GM10266 (cell line): ENCODE results near the gene GRIK1.

Experiments
- DNase-seq: peaks from one replicate; pipeline ENCODE4 v3.0.0; 2012; ENCODE audit errors: extremely low spot score
- TF ChIP-seq, protein P1 (sequence below): IDR thresholded peaks from 2 replicates; pipeline ENCODE4 v1.5.1; 2012; ENCODE audit warnings: mild to moderate bottlenecking, low read depth; ENCODE audit not compliant: control insufficient read depth, insufficient read depth; ENCODE audit errors: missing control alignments

Gene GRIK1

DNA sequence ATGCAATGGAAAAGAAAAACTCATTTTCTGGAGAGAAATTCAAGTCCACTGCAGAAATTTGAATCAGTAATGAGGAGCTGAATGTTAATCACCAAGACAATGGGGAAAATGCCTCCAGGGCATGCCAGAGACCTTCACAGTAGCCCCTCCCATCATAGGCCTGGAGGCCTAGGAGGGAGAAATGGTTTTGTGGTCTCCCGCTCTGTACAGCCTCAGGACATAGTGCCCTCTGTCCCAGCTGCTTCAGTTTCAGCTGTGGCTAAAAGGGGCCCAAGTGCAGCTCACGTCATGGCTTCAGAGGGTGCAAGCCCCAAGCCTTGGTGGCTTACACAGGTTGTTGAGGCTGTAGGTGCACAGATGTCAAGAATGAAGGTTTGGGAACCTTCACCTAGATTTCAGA is 223.0 kb downstream of the GRIK1 start:
- TF ChIP-seq, protein P1, sequence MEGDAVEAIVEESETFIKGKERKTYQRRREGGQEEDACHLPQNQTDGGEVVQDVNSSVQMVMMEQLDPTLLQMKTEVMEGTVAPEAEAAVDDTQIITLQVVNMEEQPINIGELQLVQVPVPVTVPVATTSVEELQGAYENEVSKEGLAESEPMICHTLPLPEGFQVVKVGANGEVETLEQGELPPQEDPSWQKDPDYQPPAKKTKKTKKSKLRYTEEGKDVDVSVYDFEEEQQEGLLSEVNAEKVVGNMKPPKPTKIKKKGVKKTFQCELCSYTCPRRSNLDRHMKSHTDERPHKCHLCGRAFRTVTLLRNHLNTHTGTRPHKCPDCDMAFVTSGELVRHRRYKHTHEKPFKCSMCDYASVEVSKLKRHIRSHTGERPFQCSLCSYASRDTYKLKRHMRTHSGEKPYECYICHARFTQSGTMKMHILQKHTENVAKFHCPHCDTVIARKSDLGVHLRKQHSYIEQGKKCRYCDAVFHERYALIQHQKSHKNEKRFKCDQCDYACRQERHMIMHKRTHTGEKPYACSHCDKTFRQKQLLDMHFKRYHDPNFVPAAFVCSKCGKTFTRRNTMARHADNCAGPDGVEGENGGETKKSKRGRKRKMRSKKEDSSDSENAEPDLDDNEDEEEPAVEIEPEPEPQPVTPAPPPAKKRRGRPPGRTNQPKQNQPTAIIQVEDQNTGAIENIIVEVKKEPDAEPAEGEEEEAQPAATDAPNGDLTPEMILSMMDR, result no peak
- no peak for DNase-seq

DNA sequence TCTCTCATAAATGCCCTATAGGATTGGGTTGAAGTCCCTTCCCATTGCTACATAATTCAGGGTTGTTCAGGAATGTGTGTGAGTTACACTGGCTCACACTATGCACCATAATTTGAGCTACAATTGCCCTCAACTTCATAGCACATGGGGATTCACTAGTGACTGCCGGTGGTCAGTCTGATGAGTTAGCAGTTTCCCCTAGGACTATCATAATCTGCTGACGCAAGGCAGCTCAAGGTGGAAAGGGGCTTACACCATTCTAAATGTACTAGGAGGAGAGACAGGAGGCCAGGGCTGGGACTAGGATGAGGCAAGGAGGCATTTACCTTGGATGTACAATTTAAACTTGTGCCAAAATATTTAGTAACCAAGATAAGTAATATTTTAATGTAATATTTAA is 224.7 kb downstream of the GRIK1 start:
- no peak for DNase-seq
- TF ChIP-seq, protein P1, result no peak

DNA sequence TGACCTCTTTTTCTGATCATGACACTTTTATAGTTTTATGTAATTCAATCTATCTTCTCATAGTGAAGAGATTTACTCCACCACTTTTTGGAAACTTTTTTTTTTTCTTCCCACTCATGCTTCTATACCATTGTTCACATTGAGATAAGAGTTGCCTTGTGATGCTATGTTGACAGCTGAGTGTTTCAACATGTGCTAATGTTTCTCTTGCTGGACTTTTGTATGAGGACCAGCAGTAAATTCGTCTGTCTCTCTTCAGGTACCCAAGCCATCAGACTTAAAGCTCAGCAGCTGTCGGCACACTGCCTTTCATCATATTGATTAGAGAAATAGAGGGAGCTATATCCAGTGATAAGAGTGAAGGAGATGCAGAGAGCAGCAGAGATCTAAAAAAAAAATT is 227.0 kb downstream of the GRIK1 start:
- TF ChIP-seq, protein P1, result no peak
- no peak for DNase-seq

DNA sequence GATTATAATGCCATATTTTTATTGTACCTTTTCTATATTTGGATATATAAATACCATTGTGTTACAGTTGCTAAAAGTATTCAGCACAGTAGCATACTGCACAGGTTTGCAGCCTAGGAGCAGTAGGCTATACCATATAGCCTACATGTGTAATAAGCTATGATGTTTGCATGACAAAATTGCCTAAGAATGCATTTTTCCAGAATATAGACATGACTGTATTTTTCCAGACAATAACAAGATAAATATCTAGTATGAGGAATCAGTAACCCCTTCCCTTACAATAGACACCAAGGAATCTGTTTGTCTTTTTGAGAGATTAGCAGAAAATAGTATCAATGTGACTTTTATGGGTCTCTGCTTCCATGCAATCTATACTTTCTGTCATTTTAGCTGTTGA is 228.6 kb downstream of the GRIK1 start:
- TF ChIP-seq, protein P1, result no peak
- DNase-seq, result no peak

DNA sequence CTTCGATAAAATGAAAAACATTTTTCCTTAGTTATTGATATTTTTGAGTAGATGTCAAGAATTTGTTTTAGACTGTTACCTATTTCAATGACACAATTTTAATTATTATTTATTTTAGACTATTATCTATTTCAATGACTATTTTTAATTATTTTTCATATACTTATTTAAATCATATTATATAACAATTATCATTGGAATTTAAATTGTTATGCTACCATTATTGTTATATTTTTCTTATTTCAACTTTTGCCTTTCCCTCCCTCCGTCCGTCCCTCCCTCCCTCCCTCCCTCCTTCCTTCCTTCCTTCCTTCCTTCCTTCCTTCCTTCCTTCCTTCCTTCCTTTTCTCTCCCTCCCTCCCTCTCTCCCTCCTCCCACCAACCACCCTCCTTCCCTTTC is 229.3 kb downstream of the GRIK1 start:
- TF ChIP-seq, protein P1, result no peak
- DNase-seq, result no peak

DNA sequence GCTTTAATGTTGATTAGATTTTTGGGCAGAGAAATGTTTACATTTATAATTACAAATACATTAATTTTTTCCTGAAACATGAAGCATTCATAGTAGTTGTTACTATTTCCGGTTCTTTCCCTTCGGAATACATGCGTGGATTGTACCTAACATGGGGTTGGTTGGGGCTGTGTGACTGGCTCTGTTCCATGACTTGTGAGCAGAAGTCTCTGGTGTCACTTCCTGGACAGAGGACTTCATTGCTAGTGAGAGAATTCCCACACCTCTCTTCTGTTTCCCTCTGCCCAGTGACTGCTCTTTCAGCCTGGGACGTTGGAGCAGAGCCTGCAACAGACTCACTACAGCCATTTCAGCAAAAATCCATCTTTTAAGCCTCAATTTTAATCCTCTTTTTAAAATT is 231.4 kb downstream of the GRIK1 start:
- DNase-seq, result no peak
- TF ChIP-seq, protein P1, result no peak

DNA sequence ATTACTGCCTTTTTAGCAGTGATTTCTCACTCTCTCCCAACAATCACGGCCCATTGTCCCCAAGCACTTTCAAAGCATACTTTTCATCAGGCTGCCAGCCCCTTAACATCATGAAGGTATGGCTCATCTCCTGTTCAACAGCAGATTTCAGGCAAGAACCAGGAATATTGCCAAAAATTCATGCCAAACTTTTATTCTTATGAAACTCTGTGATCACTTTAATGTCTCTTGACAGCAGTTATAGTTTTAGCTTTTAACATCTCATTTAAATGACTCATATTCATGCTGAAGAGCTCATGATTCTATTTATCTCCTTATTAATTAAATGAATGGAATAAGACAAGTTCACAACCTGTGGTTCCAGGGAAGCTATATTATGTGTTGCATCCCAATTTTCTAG is 235.1 kb downstream of the GRIK1 start:
- TF ChIP-seq, protein P1, result no peak
- DNase-seq, result no peak

DNA sequence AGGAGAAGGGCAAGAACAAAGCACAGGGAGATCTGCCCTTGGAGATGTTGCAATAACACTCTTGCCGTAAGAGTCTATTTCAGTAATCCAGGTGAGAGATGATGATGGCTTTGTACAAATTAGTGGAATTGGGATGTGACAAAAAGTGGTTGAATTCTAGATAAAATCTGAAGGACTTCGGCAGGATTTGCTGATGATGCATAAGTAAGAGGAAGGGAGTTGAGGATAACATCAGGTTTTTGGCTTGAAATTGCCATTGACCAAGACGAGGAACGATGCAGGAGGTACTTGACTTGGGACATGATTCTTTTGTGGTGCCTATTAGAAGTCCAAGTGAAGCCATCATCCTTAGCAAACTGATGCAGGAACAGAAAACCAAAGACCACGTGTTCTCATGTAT is 238.1 kb downstream of the GRIK1 start:
- TF ChIP-seq, protein P1, result no peak

More for the DNA sequence above, 238.1 kb downstream of the GRIK1 start:
- no peak for DNase-seq
